OCI-LY1 (cell line): ENCODE data around the gene WSCD2.

Source experiments
- EZH2 ChIP-seq: fragments of 200-600 bp; sonication (generic), shearing (Covaris generic); IDR thresholded peaks from 2 replicates; pipeline ENCODE4 v1.8.0; 2017; ENCODE audit warnings: borderline replicate concordance, mixed run types, mild to moderate bottlenecking, antibody characterized with exemption, low read length, moderate library complexity, mixed read lengths
- TF ChIP-seq, protein P1 (sequence below): fragments of 200-600 bp; sonication (generic), shearing (Covaris generic); IDR thresholded peaks from 2 replicates; pipeline ENCODE4 v1.5.1; 2017; ENCODE audit warnings: mild to moderate bottlenecking, antibody characterized with exemption, low read length, moderate library complexity, mixed read lengths

DNA sequence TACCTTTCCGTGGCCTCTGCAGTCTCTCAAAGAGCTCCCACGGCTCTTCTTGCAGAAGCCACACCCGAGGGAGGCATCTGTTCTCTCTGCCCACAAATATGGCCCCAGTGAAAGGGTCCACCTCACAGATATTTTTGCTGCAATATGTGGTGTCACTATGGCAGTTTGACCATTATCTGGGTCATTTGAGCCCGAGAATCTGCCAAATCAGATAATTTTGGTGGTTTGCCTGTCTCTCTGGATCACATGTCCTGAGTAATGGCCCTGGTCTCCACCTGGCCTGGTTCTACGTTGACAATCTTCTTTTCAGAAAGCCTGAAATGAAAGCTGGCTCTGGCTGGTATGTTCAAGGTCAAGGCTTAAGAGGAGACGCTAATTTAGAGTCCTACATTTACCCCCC, 5.7 kb upstream of the WSCD2 start:
- TF ChIP-seq, protein P1, sequence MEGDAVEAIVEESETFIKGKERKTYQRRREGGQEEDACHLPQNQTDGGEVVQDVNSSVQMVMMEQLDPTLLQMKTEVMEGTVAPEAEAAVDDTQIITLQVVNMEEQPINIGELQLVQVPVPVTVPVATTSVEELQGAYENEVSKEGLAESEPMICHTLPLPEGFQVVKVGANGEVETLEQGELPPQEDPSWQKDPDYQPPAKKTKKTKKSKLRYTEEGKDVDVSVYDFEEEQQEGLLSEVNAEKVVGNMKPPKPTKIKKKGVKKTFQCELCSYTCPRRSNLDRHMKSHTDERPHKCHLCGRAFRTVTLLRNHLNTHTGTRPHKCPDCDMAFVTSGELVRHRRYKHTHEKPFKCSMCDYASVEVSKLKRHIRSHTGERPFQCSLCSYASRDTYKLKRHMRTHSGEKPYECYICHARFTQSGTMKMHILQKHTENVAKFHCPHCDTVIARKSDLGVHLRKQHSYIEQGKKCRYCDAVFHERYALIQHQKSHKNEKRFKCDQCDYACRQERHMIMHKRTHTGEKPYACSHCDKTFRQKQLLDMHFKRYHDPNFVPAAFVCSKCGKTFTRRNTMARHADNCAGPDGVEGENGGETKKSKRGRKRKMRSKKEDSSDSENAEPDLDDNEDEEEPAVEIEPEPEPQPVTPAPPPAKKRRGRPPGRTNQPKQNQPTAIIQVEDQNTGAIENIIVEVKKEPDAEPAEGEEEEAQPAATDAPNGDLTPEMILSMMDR, result no peak
- no peak for TF ChIP-seq EZH2
